Neural cell (in vitro differentiated cells): Measurements from ENCODE around the gene LRRC27. TPM values are rescaled to one million over a fixed set of nuclear protein-coding genes. Genes with fewer than 3 reads are reported as not detected.
"Not testable (repeated sequence)": the region's sequence is repeated elsewhere in the genome, so short reads cannot be mapped to it uniquely, and the experiment has no call there.

ENCODE experiments used
- H2AFZ ChIP-seq: fragments of 200-600, 300-800 bp; sonication (generic), shearing (Covaris generic); 2 replicates; pipeline ENCODE4 v1.6.0; 2014; ENCODE audit warnings: low read depth, mild to moderate bottlenecking, antibody characterized with exemption, low read length, moderate library complexity
- H3F3A ChIP-seq: fragments of 200-600 bp; shearing (Covaris generic); 2 replicates; pipeline ENCODE4 v1.6.1; 2016; ENCODE audit warnings: mild to moderate bottlenecking, moderate library complexity, mixed read lengths, antibody characterized with exemption, low read length; ENCODE audit not compliant: insufficient read depth, poor library complexity, severe bottlenecking
- H3K27ac ChIP-seq: fragments of 200-600, 300-800 bp; sonication (generic), shearing (Covaris generic); 2 replicates; pipeline ENCODE4 v1.5.1; 2014; ENCODE audit warnings: mild to moderate bottlenecking, low read length, moderate library complexity
- H3K27me3 ChIP-seq: fragments of 300-800, 200-600 bp; sonication (generic), shearing (Covaris generic); 2 replicates; pipeline ENCODE4 v1.6.0; 2014; ENCODE audit warnings: mild to moderate bottlenecking, low read depth, low read length, moderate library complexity; ENCODE audit not compliant: insufficient read depth
- H3K36me3 ChIP-seq: fragments of 300-800, 200-600 bp; sonication (generic), shearing (Covaris generic); 2 replicates; pipeline ENCODE4 v1.5.1; 2014; ENCODE audit warnings: mild to moderate bottlenecking, antibody characterized with exemption, low read length, moderate library complexity; ENCODE audit not compliant: insufficient read depth
- H3K4me2 ChIP-seq: fragments of 300-800, 200-600 bp; sonication (generic), shearing (Covaris generic); 2 replicates; pipeline ENCODE4 v1.6.0; 2014; ENCODE audit warnings: mild to moderate bottlenecking, low read length
- H3K4me3 ChIP-seq: fragments of 300-800, 200-600 bp; sonication (generic), shearing (Covaris generic); 2 replicates; pipeline ENCODE4 v1.5.1; 2014; ENCODE audit warnings: mild to moderate bottlenecking, low read length, moderate library complexity
- H3K79me2 ChIP-seq: fragments of 200-600 bp; shearing (Covaris generic); replicated peaks from 2 replicates; pipeline ENCODE4 v1.6.0; 2014; ENCODE audit warnings: mild to moderate bottlenecking, low read length, moderate library complexity; ENCODE audit not compliant: insufficient read depth
- H3K9ac ChIP-seq: fragments of 300-800, 200-600 bp; sonication (generic), shearing (Covaris generic); 2 replicates; pipeline ENCODE4 v1.6.1; 2016; ENCODE audit warnings: mild to moderate bottlenecking, low read length, mixed read lengths
- H3K9me2 ChIP-seq: fragments of 200-600 bp; shearing (Covaris generic); 2 replicates; pipeline ENCODE4 v1.6.1; 2016; ENCODE audit warnings: mild to moderate bottlenecking, low read length, mixed read lengths; ENCODE audit not compliant: insufficient read depth
- H3K9me3 ChIP-seq: fragments of 200-600, 300-800 bp; sonication (generic), shearing (Covaris generic); 2 replicates; pipeline ENCODE4 v1.6.1; 2016; ENCODE audit warnings: mild to moderate bottlenecking, mixed run types, low read length, moderate library complexity, mixed read lengths
- H4K20me1 ChIP-seq: fragments of 200-600 bp; shearing (Covaris generic); 2 replicates; pipeline ENCODE4 v1.6.1; 2016; ENCODE audit warnings: mild to moderate bottlenecking, mixed run types; ENCODE audit not compliant: insufficient read depth
- EP300 ChIP-seq: fragments of 450-650 bp; conservative IDR thresholded peaks from 2 replicates; pipeline ENCODE4 v1.6.1; 2014; ENCODE audit warnings: antibody characterized with exemption, mild to moderate bottlenecking, moderate library complexity; ENCODE audit not compliant: poor library complexity, severe bottlenecking
- EZH2 ChIP-seq: fragments of 200-600, 300-800 bp; shearing (Covaris generic), sonication (generic); IDR thresholded peaks from 2 replicates; pipeline ENCODE4 v1.6.1; 2014; ENCODE audit warnings: antibody characterized with exemption, low read length, borderline replicate concordance, mild to moderate bottlenecking; ENCODE audit not compliant: insufficient read depth, poor library complexity, severe bottlenecking
- MXI1 ChIP-seq: fragments of 450-650 bp; conservative IDR thresholded peaks from 2 replicates; pipeline ENCODE4 v1.6.1; 2014; ENCODE audit warnings: antibody characterized with exemption, mild to moderate bottlenecking; ENCODE audit not compliant: poor library complexity, severe bottlenecking
- POLR2AphosphoS5 ChIP-seq: IDR thresholded peaks from 2 replicates; pipeline ENCODE4 v1.6.1; 2012
- RAD21 ChIP-seq: fragments of 450-650 bp; conservative IDR thresholded peaks from 2 replicates; pipeline ENCODE4 v1.6.1; 2014; ENCODE audit warnings: antibody characterized with exemption, mild to moderate bottlenecking, moderate library complexity
- SMC3 ChIP-seq: fragments of 450-650 bp; conservative IDR thresholded peaks from 2 replicates; pipeline ENCODE4 v1.6.1; 2014; ENCODE audit warnings: antibody characterized with exemption, mild to moderate bottlenecking, moderate library complexity; ENCODE audit not compliant: poor library complexity
- TAF1 ChIP-seq: IDR thresholded peaks from 2 replicates; pipeline ENCODE4 v1.6.1; 2012; ENCODE audit warnings: low read depth
- polyA plus RNA-seq: library from polyadenylated mRNA; depleted of rRNA; stranded (reverse); fragments of >200 nt; gene quantifications from 2 replicates; pipeline ENCODE4 v1.2.3, GENCODE V29; 2014
- TF ChIP-seq, protein P1 (sequence below): fragments of 450-650 bp; IDR thresholded peaks from 2 replicates; pipeline ENCODE4 v1.5.1; 2014; ENCODE audit warnings: antibody characterized with exemption, mild to moderate bottlenecking, moderate library complexity; ENCODE audit not compliant: poor library complexity, severe bottlenecking
- TF ChIP-seq, protein P2 (sequence below): IDR thresholded peaks from 2 replicates; pipeline ENCODE4 v1.6.1; 2012; ENCODE audit warnings: borderline replicate concordance

The LRRC27 gene
- polyA plus RNA-seq, 1 donor from 2014 or later: 26.7 TPM

DNA sequence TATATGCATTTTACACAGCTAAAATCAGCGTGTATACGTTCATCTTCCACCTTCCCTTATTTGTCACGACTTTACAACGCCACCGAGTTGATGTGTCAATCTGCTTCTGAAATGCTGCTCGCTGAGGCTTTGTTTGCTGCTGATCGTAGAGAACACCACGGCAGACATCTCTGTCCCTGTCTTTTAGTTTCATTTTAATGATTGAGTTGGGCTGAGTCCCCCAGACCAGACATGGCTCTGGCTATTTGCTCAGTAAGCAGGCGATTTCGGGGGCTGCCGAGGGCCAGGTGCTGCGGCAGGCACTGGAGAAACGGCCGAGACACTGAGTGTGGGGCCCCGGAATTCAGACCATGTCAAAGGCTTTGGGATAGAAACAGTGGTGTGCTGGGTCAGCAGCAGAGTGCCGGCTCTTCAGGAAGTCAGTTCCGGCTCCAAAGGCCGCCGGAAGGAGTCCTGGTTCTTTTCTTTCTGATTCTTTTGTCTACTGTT lies 5.0 kb downstream of the LRRC27 start:
- no peak overlapping the region for H3K27ac ChIP-seq
- no peaks in the 10 kb centered on the region for H3K9me3 ChIP-seq
- H2AFZ ChIP-seq: no peak overlapping the region
- peaks cover 5% of the 10 kb centered on the region for H3K79me2 ChIP-seq
- H3K27me3 ChIP-seq: no peaks in the 10 kb centered on the region
- H3K36me3 ChIP-seq: no peaks in the 10 kb centered on the region
- peak overlapping the region; percentile 21 for H3K4me3 ChIP-seq
- no peaks in the 10 kb centered on the region for H3K9me2 ChIP-seq
- no peaks in the 10 kb centered on the region for H3F3A ChIP-seq
- H3K4me2 ChIP-seq: no peak overlapping the region
- peak overlapping the region; percentile 28 for H3K9ac ChIP-seq
- TF ChIP-seq EP300 (no peak), EZH2 (no peak), MXI1 (no peak), TAF1 (no peak), RAD21 (no peak), SMC3 (no peak), POLR2AphosphoS5 (no peak)
- TF ChIP-seq, protein P1, sequence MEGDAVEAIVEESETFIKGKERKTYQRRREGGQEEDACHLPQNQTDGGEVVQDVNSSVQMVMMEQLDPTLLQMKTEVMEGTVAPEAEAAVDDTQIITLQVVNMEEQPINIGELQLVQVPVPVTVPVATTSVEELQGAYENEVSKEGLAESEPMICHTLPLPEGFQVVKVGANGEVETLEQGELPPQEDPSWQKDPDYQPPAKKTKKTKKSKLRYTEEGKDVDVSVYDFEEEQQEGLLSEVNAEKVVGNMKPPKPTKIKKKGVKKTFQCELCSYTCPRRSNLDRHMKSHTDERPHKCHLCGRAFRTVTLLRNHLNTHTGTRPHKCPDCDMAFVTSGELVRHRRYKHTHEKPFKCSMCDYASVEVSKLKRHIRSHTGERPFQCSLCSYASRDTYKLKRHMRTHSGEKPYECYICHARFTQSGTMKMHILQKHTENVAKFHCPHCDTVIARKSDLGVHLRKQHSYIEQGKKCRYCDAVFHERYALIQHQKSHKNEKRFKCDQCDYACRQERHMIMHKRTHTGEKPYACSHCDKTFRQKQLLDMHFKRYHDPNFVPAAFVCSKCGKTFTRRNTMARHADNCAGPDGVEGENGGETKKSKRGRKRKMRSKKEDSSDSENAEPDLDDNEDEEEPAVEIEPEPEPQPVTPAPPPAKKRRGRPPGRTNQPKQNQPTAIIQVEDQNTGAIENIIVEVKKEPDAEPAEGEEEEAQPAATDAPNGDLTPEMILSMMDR: no peak
- TF ChIP-seq, protein P2, sequence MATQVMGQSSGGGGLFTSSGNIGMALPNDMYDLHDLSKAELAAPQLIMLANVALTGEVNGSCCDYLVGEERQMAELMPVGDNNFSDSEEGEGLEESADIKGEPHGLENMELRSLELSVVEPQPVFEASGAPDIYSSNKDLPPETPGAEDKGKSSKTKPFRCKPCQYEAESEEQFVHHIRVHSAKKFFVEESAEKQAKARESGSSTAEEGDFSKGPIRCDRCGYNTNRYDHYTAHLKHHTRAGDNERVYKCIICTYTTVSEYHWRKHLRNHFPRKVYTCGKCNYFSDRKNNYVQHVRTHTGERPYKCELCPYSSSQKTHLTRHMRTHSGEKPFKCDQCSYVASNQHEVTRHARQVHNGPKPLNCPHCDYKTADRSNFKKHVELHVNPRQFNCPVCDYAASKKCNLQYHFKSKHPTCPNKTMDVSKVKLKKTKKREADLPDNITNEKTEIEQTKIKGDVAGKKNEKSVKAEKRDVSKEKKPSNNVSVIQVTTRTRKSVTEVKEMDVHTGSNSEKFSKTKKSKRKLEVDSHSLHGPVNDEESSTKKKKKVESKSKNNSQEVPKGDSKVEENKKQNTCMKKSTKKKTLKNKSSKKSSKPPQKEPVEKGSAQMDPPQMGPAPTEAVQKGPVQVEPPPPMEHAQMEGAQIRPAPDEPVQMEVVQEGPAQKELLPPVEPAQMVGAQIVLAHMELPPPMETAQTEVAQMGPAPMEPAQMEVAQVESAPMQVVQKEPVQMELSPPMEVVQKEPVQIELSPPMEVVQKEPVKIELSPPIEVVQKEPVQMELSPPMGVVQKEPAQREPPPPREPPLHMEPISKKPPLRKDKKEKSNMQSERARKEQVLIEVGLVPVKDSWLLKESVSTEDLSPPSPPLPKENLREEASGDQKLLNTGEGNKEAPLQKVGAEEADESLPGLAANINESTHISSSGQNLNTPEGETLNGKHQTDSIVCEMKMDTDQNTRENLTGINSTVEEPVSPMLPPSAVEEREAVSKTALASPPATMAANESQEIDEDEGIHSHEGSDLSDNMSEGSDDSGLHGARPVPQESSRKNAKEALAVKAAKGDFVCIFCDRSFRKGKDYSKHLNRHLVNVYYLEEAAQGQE: no peak
- H4K20me1 ChIP-seq: no peaks in the 10 kb centered on the region

DNA sequence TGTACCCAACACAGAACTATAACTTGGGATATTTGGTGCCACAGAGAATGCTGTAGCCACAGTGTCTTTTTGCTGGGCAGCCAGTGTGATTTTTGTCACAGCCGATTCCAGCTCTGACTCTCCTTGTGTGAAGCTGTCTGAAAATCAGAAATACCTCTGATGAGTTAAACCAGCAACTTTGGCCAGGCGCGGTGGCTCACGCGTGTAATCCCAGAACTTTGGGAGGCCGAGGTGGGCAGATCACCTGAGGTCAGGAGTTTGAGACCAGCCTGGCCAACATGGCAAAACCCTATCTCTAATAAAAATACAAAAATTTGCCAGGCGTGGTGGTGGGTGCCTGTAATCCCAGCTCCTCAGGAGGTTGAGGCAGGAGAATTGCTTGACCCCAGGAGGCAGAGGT lies 5.9 kb downstream of the LRRC27 start:
- H3K9me2 ChIP-seq, H3K4me2 ChIP-seq, H3K79me2 ChIP-seq, H3F3A ChIP-seq, H3K27ac ChIP-seq, H2AFZ ChIP-seq, H3K9me3 ChIP-seq, H3K36me3 ChIP-seq, H3K9ac ChIP-seq, H3K27me3 ChIP-seq, H3K4me3 ChIP-seq, H4K20me1 ChIP-seq: not testable (repeated sequence)

DNA sequence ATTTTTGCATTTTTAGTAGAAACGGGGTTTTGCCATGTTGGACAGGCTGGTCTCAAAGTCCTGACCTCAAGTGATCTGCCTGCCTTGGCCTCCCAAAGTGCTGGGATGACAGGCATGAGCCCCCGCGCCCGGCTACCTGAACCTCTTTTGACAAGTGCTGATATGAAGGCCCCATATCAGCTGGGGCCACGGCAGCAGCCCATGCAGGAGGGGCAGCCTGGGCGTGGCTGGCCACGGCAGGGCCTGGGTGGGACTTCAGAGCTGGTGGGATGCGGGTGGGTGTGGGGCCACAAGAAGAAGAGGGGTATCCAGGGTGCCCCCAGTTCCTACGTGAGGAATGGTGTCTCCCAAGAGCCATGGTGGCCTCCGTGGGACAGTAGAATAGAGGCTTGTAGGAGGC lies 6.9 kb downstream of the LRRC27 start:
- TF ChIP-seq, protein P1: no peak
- TF ChIP-seq, protein P2: no peak
- TF ChIP-seq RAD21 (no peak), SMC3 (no peak), POLR2AphosphoS5 (no peak), EZH2 (no peak), TAF1 (no peak), EP300 (no peak), MXI1 (no peak)
- no peak overlapping the region for H2AFZ ChIP-seq

More for the DNA sequence above, 6.9 kb downstream of the LRRC27 start:
- no peaks in the 10 kb centered on the region for H3F3A ChIP-seq
- no peaks in the 10 kb centered on the region for H3K9me2 ChIP-seq
- H3K4me3 ChIP-seq: no peak overlapping the region
- no peak overlapping the region for H3K27ac ChIP-seq
- H3K36me3 ChIP-seq: no peaks in the 10 kb centered on the region
- H3K9ac ChIP-seq: no peak overlapping the region
- no peaks in the 10 kb centered on the region for H3K79me2 ChIP-seq
- no peaks in the 10 kb centered on the region for H3K9me3 ChIP-seq
- no peak overlapping the region for H3K4me2 ChIP-seq
- H3K27me3 ChIP-seq: no peaks in the 10 kb centered on the region
- no peaks in the 10 kb centered on the region for H4K20me1 ChIP-seq
